Fibroblast of the conjunctiva (primary cell): ENCODE results near the gene PIGT.
"Not testable (repeated sequence)": the region's sequence is repeated elsewhere in the genome, so short reads cannot be mapped to it uniquely, and the experiment has no call there.

Source experiments
- DNase-seq: peaks from one replicate; pipeline ENCODE4 v3.0.0-alpha.2; 2010; ENCODE audit warnings: low read depth

Gene PIGT

DNA sequence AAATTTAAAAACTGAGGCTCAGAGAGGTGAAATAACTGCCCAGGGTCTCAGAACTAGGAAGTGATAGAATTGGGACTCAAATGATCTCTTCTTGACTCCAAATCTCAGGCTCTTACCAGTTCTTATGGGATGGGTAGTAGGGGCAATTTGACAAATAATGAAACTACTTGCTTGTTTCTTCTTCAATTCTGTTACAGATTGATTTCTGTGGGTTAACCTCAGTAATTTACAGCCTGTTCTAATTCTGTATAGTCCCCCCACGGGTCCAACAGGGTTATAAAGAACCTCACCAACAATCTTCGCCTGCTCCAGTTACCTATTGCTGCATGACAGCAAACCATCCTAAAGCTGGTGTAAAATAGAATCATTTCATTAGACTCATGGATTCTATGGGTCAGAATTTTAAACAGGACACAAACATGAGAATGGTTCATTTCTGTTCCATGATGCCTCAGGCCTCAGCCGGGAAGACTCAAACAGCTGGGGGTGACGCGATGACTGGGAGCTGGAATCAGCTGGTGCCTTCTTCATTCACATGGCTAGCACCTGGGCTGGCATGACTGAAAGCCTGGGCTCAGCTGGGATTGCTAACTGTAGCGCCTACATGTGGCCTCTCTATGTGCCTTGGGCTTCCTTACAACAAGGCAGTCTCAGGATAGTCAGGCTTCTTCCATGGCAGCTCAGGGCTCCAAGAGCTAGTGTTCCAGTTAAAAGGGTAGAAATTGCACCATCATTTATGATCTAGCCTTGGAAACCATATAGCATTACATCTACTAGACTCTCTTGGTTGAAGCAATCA is 47.0 kb downstream of the PIGT start:
- DNase-seq = no peak

DNA sequence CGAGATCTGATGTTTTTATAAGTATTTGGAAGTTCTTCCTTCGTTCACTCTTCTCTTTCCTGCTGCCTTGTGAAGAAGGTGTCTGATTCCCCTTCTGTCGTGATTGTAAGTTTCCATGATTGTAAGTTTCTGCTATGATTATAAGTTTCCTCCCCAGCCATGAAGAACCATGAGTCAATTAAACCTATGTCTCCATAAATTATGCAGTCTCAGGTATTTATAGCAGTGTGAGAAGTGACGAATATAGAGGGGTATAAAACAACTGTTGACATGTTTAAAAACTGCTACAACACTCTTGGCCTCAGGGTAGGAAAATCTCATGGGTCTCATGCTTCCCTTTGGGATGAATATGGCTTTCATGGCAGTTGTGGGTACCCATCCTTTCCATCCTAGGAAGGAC is 47.8 kb downstream of the PIGT start:
- no peak for DNase-seq

DNA sequence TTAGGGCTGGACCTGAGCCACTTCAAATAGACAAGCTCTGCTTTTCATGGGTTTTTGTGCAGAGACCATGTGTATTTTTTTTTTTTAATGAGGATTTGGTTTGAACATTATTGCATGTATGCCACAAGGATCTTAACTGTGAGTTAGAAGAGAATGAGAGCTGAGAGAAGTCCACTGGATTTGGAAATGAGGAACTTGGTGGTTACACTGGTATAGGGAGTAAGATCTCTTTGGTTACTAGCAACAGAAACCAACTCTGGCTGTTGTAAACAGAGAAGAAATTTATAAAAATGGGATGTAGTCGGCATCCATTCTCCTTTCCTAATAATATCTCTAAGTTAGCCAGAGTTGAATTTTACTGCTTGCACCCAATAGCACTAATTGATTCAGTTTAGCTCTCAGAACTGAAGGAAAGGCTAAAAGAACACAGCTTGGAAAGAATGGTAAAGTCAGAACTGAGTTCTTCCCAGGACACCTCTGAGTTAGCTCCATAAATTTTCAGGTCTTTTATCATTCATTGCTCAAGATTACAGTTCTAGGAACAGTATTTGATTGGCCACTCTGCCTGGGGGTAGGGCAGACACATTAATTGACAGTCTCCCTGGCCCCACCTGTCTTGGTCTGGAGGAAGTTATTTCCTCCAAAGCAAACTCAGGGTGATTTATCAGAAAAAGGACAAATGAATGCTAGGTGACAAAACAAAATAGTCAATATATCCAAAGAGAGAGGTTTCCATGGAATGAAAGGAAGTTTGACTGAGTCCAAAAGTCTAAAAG is 49.7 kb downstream of the PIGT start:
- DNase-seq = no peak

DNA sequence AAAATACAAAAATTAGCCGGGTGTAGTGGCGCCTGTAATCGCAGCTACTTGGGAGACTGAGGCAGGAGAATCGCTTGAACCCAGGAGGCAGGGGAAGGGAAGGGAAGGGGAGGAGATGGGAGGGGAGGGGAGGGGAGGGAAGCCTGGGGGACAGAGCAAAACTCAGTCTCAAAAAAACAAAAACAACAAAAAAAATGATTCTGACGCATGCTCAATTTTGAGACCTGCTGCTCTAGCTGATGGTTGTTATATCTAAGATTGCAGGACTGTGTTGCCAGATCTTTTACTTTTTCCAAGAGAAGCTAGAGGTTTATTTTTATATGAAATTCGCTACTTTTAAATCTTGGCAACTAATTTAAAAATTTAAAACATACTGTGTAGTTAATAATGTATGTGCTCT is 51.2 kb downstream of the PIGT start:
- no peak for DNase-seq

DNA sequence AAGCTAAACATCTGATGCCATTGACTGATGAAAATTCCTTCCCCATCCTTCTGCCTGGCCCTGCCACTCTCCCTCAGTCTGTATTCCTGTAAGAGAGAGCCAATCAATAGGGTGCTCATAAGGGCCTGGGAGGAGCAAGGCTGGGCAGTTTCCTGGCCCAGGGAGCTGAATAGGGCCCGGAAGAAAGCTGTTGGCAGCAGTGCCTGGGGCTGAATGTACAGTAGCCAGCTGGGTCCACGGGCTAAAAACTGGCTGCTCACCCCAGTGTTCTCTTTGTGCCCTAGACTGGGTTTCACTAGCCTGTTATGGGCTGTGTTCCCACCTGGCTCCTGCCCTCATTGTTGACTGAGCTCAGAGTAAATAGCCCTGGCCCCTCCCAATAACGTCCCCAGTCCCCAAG is 51.9 kb downstream of the PIGT start:
- DNase-seq = no peak

DNA sequence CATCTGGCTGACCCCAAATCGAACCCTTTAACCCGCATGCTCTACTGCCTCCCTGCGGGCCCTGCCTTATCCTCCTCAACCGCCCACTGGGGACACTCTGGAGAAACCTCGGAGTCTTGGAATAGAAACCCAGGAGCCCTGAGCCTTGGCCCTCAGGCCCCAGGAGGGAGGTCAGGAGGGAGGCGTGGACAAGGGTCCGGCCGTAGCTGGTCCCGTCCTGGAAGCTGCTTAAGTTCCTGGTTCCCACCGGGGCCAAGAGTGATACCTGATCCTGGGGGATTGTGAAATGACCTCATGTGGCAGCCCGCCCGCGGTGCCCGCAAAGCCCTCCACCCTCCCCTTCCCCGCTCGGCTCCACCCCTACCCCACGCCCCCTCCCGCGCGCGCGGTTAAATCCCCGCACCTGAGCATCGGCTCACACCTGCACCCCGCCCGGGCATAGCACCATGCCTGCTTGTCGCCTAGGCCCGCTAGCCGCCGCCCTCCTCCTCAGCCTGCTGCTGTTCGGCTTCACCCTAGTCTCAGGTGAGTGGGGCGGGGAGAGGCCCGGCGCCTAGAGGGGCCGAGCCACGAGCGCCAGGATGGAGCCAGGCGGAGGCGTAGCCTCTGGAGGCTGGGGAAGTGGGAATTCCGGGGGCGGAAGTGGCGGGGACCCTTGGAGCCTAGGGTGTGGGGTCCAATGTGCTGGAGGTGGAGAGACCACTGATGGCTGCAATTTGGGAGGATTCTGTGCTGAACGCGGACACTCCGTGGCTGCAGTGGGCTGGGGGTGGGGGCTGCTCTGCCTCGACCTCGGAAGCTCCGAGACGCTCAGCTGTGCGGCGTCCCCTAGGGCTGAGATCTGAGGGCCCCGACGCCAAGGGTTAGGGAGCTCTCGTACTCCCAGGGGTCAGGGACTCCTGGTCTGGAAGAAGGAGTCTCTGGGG is 53.7 kb downstream of the PIGT start, which contains the start of gene WFDC2:
Gene WFDC2 (plus strand): TSS at position 418 of the 926 bp plus-strand sequence. CDS start 29 bp downstream, at position 447.
- no peak for DNase-seq

DNA sequence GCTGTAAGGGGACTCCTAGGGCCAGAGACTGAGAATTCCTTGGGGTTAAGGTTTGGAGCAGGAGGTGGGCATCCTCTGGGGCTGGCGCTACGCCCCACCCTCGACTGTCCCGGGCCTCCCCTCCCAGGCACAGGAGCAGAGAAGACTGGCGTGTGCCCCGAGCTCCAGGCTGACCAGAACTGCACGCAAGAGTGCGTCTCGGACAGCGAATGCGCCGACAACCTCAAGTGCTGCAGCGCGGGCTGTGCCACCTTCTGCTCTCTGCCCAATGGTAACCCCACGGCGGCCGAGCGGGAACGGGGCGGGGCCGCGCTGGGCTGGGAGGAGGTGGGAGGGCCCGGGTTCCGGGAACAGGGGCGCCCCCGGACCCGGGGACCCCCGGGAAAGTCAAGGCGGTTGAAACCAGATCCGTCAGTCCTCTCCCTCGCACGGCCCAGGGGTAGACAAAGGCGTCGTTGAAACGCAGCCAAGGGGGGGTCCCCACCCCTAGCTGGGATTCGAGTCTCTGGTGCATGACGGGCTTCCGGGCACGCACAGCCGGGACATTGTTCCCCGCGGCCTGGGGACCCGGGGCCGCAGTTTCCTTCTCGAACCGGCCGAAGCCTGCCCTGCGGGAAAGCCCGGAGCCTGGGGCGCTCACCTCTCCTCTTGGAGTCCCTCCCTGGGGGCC is 54.5 kb downstream of the PIGT start:
- DNase-seq = no peak

DNA sequence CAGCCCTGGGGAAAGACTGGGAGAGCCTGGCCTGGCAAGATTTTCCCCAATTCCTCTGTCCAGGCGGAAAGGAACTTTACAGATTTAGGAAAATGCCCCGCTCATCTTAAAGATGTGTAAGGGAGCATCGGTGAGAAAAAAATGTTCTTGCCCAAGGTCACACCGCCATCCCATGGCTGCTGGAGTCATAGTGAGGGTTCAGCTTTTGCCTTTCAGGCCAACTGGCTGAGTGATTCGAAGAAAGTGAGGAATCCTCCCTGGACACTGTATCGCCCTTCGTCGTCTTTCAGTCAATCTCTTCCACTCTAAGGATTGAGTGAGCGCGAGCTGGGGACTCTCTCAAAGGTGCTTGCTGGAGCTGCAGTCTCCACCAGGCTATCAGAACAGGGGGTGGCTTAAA is 55.0 kb downstream of the PIGT start:
- no peak for DNase-seq

DNA sequence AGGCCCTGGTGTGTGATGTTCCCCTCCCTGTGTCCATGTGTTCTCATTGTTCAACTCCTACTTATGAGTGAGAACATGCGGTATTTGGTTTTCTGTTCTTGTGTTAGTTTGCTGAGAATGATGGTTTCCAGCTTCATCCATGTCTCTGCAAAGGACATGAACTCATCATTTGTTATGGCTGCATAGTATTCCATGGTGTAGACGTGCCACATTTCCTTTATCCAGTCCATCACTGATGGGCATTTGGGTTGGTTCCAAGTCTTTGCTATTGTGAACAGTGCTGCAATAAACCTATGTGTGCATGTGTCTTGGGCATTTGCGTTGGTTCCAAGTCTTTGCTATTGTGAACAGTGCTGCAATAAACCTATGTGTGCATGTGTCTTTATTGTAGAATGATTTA is 56.3 kb downstream of the PIGT start:
- not testable (repeated sequence) for DNase-seq
